ENCODE measurements around the gene HIPK2. TPM values are rescaled to one million over a fixed set of nuclear protein-coding genes. Genes with fewer than 3 reads are reported as not detected.
A peak's percentile ranks its signal among the peaks of the same experiment; 100 is the strongest.

The HIPK2 gene
- total RNA-seq, 4 donors from 2014 or later: 16.6 to 60.2 (median 35.1) TPM

GRCh38 chr7:139782932-139783331, 5.1 kb upstream of the HIPK2 start:
- no peak for DNase-seq
- Histone ChIP-seq H3K36me3 (no peaks in the 10 kb centered on the region), H3K27me3 (no peaks in the 10 kb centered on the region), H3K27ac (no peak overlapping the region), H3K4me3 (no peak overlapping the region), H3K4me1 (peaks cover 0 to 6% (median 0%) of the 10 kb centered on the region in 4 donors), H3K9me3 (no peaks in the 10 kb centered on the region)
- TF ChIP-seq CTCF (IDR thresholded peaks at IDR 0.05) (no peak), POLR2A (IDR thresholded peaks at IDR 0.05) (no peak)

GRCh38 chr7:139777133-139777891, 486 bp downstream of the HIPK2 start:
- Histone ChIP-seq H3K4me3 (peak overlapping the region; percentile 73 to 98 (median 92)), H3K9me3 (no peaks in the 10 kb centered on the region), H3K36me3 (no peaks in the 10 kb centered on the region), H3K4me1 (peaks cover 0 to 16% (median 0%) of the 10 kb centered on the region in 4 donors), H3K27me3 (no peaks in the 10 kb centered on the region), H3K27ac (peak overlapping the region; percentile 89 to 98 (median 93))
- DNase-seq: peak; percentile 51 to 67 (median 59)
- TF ChIP-seq POLR2A (IDR thresholded peaks at IDR 0.05) (no peak), CTCF (IDR thresholded peaks at IDR 0.05) (no peak)

GRCh38 chr7:139776486-139777132, 1.2 kb downstream of the HIPK2 start:
- Histone ChIP-seq H3K4me1 (peaks cover 0 to 16% (median 0%) of the 10 kb centered on the region in 4 donors), H3K9me3 (no peaks in the 10 kb centered on the region), H3K4me3 (peak overlapping the region; percentile 73 to 98 (median 92)), H3K27me3 (no peaks in the 10 kb centered on the region), H3K36me3 (no peaks in the 10 kb centered on the region), H3K27ac (peak overlapping the region; percentile 89 to 98 (median 93))
- TF ChIP-seq CTCF (IDR thresholded peaks at IDR 0.05) (no peak), POLR2A (IDR thresholded peaks at IDR 0.05) (no peak)
- peak; percentile 37 to 65 (median 63) for DNase-seq

GRCh38 chr7:139775829-139776266, 1.9 kb downstream of the HIPK2 start:
- no peaks in the 10 kb centered on the region for H3K36me3 ChIP-seq
- peaks cover 0 to 16% (median 0%) of the 10 kb centered on the region in 4 donors for H3K4me1 ChIP-seq
- H3K27me3 ChIP-seq: no peaks in the 10 kb centered on the region
- no peak for TF ChIP-seq POLR2A (IDR thresholded peaks at IDR 0.05)
- TF ChIP-seq CTCF (IDR thresholded peaks at IDR 0.05): peak; percentile 53 to 78 (median 72)
- peak overlapping the region; percentile 89 to 98 (median 93) for H3K27ac ChIP-seq
- peak in 2 of 3 donors; percentile 87 to 91 for DNase-seq
- H3K9me3 ChIP-seq: no peaks in the 10 kb centered on the region
- H3K4me3 ChIP-seq: peak overlapping the region; percentile 73 to 98 (median 92)

- no peak for DNase-seq
- no peak overlapping the region for H3K4me3 ChIP-seq
- peaks cover 0 to 16% (median 0%) of the 10 kb centered on the region in 4 donors for H3K4me1 ChIP-seq
Observed at GRCh38 chr7:139774376-139774775, 3.4 kb downstream of the HIPK2 start.

More at GRCh38 chr7:139774376-139774775, 3.4 kb downstream of the HIPK2 start:
- TF ChIP-seq POLR2A (IDR thresholded peaks at IDR 0.05) (no peak), CTCF (IDR thresholded peaks at IDR 0.05) (no peak)
- Histone ChIP-seq H3K9me3 (no peaks in the 10 kb centered on the region), H3K36me3 (no peaks in the 10 kb centered on the region), H3K27me3 (no peaks in the 10 kb centered on the region), H3K27ac (peak overlapping the region in 1 of 4 donors; percentile 50)
